GM12864 (cell line): ENCODE measurements around the gene SKAP1.

ENCODE experiments used
- DNase-seq: peaks from one replicate; pipeline ENCODE4 v3.0.0-alpha.2; 2011; ENCODE audit warnings: low read depth
- H3K4me3 ChIP-seq: 2 replicates; pipeline ENCODE4 v1.5.1; 2011; ENCODE audit warnings: mild to moderate bottlenecking, low read depth, low read length, control low read depth
- CTCF ChIP-seq: IDR thresholded peaks from 2 replicates; pipeline ENCODE4 v1.5.1; 2011; ENCODE audit warnings: low read depth, mild to moderate bottlenecking, moderate library complexity, low read length, control low read depth, inconsistent platforms; ENCODE audit errors: missing control alignments

The SKAP1 gene

GRCh38 chr17:48163809-48164208 lies 266.2 kb downstream of the SKAP1 start:
- H3K4me3 ChIP-seq: no peak overlapping the region
- DNase-seq: no peak
- TF ChIP-seq CTCF: no peak

DNA sequence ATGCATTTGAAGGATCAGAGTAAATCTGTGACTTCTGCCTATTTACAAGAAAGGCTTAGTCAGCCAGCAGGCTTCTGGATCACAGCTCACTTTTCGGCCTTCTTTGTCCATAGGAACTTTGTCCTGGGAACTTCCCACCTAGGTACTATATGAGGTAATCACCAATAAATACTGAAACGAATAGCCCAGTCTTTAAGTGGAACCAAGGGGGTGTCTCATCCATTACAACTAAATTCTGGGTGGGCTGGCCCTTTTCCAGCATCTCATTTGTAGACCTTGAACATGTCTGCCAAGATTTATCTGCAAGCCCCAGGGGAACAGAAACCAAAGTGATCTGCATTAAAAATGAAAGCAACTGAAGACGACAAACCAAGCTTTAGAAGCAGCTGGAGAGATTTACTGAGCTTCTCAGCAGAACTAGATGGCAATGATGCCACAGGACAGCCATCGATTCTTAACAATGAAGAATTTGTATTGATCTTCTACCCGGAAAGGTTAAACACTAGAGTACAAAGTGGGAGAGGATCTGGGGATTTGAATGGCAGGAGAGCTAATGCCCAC lies 267.0 kb downstream of the SKAP1 start:
- DNase-seq: peak; percentile 18
- no peak overlapping the region; the same call in 1 of the 2 replicates for H3K4me3 ChIP-seq
- no peak for TF ChIP-seq CTCF

GRCh38 chr17:48162306-48162934 lies 267.6 kb downstream of the SKAP1 start:
- H3K4me3 ChIP-seq: no peak overlapping the region
- no peak for DNase-seq

DNA sequence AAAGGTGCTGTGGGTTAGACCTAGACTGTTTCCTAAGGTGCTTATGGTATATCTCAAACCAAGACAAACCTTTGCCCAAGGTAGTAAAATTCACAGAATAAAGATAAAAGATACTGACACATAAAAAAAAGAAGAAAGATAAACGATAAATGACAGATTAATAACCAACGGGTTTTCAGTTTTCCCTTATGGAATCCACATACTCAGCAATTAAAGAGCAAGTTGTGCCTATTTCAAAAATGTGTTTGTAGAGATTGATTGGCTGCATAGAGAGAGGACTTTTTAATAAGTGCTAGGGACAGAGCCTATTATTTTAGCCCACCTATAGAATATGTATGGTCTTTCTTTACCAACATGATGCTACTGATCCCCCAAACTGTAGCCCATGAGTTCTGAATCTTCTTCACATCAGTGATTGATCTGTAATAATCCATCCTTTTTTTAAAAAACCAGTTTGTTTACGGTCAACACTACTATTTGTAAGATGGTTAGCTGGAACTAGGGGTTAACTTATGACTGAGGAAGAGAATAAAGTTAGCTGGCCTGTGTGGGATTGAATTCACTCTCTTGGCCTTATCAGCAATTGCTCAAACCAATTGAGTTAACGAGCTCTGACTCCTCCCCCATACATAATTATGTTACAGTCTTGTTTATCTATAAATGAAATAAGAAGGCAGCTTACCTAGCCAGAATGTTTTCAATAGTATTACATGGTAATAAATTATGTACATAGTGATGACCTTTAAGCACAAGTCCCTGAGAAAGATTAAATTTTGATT lies 268.7 kb downstream of the SKAP1 start:
- no peak overlapping the region for H3K4me3 ChIP-seq
- DNase-seq: no peak
- TF ChIP-seq CTCF: no peak

More at GRCh38 chr17:48162306-48162934, 267.6 kb downstream of the SKAP1 start:
- no peak for TF ChIP-seq CTCF

DNA sequence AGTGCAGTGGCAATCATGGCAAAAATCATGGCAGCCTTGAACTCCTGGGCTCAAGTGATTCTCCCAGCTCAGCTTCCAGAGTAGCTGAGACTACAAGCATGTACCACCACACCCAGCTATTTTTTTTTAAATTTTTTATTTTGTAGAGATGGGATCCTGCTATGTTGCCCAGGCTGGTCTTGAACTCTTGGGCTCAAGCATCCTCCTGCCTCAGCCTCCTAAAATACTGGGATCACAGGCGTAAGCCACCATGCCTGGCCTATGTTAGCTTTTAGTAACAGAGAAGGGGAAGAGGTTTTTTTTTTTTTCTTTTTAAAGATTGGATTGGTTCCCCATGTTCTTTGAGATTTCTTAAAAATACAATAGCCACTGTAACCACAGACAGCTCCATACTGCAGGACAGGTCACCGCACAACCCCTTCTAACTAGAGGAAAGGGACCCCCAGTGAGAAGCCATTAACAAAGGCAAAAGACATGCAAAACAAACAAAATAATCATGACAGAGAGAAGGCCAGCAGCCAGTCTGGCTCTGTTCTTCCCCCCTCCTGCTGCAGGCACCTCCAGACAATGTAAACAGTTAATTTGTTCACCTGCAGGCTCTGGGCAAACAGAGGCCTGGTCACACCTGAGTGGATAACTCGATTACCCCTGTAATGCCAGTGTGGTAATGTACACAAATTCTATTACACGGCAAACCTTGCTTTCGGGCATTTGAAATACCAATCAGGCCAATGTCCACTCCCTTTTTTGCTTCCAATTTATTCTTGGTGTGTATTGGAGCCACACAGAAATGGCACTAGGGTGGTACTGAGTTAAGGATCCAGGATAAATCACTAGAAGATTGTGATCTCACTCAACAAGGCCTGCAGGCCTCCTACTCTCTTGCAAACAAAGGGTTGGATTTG lies 269.6 kb downstream of the SKAP1 start:
- H3K4me3 ChIP-seq: no peak overlapping the region
- DNase-seq: no peak

More for the DNA sequence above, 269.6 kb downstream of the SKAP1 start:
- no peak for TF ChIP-seq CTCF
